IgD-negative memory B cell (primary cell): Measurements from ENCODE around the gene EPDR1. TPM values are rescaled to one million over a fixed set of nuclear protein-coding genes. Genes with fewer than 3 reads are reported as not detected.
A peak's percentile ranks its signal among the peaks of the same experiment; 100 is the strongest.

Experiments used
- H3K27ac Mint-ChIP-seq, 3 donors: one replicate each; pipeline ENCODE4 v1.8.0; 2020 to 2022; ENCODE audit warnings: mild to moderate bottlenecking in 3 of 3, mixed read lengths in 3 of 3, moderate library complexity in 1 of 3
- H3K27me3 Mint-ChIP-seq: one replicate; pipeline ENCODE4 v1.8.0; 2021; ENCODE audit warnings: mixed read lengths
- H3K36me3 Mint-ChIP-seq: one replicate; pipeline ENCODE4 v1.8.0; 2020; ENCODE audit warnings: mild to moderate bottlenecking, mixed read lengths
- H3K4me1 Mint-ChIP-seq, 3 donors: one replicate each; pipeline ENCODE4 v1.8.0; 2020 to 2022; ENCODE audit warnings: mixed read lengths in 3 of 3, mild to moderate bottlenecking in 1 of 3
- H3K4me3 Mint-ChIP-seq, 4 donors: one replicate each; pipeline ENCODE4 v1.8.0; 2020 to 2022; ENCODE audit warnings: mild to moderate bottlenecking in 4 of 4, mixed read lengths in 4 of 4, moderate library complexity in 3 of 4
- H3K9me3 Mint-ChIP-seq, 3 donors: one replicate each; pipeline ENCODE4 v1.8.0; 2020 to 2021; ENCODE audit warnings: mixed read lengths in 3 of 3, mild to moderate bottlenecking in 1 of 3
- polyA plus RNA-seq: library from polyadenylated mRNA; unstranded; fragments of 300-500 nt; fragmentation: Illumina TruSeq; gene quantifications from one replicate; pipeline ENCODE4 v1.2.3, GENCODE V29; 2021

Gene EPDR1
- polyA plus RNA-seq, 1 donor from 2014 or later = 0.63 TPM

DNA sequence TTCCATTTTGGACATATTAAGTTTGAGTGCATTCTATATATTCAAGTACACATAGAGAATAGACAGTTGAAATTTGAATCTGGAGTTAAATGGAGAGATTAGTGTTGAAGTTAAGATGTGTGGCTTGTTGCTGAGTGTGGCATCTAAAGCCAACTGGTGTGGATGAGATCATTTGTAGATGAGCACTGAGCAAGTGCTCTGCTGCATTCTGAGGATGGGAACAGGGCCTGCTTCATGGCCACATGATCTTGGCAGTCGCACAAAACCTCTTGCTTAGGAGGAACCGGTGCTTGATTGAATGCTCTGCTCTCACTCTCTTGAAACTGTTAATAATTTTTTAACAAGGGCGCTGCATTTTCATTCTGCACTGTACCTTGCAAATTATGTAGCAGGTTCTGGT is 62.0 kb downstream of the EPDR1 start:
- Mint-ChIP-seq H3K36me3 (no peaks in the 10 kb centered on the region), H3K27me3 (no peaks in the 10 kb centered on the region), H3K4me1 (no peaks in the 10 kb centered on the region), H3K4me3 (no peak overlapping the region), H3K9me3 (no peaks in the 10 kb centered on the region), H3K27ac (no peak overlapping the region)

DNA sequence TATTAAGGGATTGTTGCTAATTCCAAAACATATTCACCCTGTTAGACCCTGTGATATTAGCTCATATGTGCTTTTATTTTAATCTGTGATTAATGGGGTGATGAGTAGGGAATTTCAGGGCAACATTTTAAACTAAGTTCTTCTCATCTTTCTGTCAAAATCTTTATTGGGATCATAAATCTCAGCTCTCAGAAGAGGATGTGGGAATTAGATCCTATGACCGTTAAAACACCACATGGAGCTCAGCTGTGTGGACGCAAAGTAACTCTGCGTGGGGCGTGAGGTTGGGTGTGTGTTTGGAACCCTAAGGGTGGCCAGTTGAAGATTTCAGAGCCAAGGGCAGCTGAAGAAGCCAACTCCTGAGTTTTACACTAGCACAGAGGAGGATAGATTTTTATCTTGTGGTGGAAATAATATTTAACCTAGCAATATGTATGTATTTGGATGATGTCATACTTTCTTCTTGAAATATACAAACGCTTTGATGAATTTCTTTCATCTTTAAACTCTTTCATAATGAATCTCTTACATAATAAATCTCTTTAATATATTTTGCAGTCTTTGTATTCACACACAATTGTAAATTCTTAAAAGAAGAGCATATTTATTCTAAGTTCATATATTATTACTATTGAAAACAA is 64.4 kb downstream of the EPDR1 start:
- H3K4me1 Mint-ChIP-seq = no peaks in the 10 kb centered on the region
- H3K9me3 Mint-ChIP-seq = no peaks in the 10 kb centered on the region
- H3K27ac Mint-ChIP-seq = no peak overlapping the region
- no peak overlapping the region for H3K4me3 Mint-ChIP-seq
- no peaks in the 10 kb centered on the region for H3K36me3 Mint-ChIP-seq
- H3K27me3 Mint-ChIP-seq = no peaks in the 10 kb centered on the region

DNA sequence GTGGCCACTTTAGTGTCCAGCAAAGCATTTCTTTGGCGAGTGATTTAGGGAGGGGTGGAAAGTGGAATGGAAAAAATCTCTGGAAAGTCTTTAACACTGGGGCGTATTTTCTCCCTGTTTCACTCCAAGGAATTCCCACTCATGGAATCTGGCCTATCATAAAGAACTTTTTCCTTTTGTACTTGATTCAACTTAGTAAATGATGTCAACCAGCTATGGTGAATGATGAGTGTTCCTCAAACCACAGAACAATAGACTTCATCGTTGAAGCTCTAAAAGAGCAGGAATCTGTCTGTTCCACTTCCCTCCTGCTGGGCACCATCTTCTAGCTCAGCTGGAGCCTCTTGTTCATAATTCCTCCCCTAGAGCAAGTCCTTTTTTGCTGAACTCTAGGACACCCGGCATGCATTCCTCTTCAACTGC is 66.5 kb downstream of the EPDR1 start:
- Mint-ChIP-seq H3K9me3 (no peaks in the 10 kb centered on the region), H3K27me3 (no peaks in the 10 kb centered on the region), H3K4me1 (peaks cover 0 to 1% (median 0%) of the 10 kb centered on the region in 3 donors), H3K36me3 (no peaks in the 10 kb centered on the region), H3K27ac (no peak overlapping the region), H3K4me3 (no peak overlapping the region)

DNA sequence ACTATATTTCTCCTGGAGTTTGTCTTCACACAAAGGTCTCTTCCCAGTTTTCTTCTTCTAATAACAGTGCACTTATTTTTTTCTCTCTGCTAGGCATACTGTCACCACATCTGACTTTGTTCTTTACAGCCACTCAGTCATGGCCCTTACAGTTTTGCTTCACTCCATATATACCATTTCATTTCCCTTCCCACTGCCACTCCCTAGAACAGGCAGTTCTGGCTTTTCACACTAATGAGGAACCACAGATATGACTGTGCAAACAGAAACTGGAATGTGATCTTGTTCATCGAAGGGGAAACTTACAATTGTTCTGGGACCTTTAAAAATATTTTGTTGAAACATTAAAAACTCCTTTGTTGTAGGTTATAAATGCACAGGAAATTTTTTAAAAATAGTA is 67.3 kb downstream of the EPDR1 start:
- H3K36me3 Mint-ChIP-seq = peaks cover 2% of the 10 kb centered on the region
- H3K27ac Mint-ChIP-seq = peak overlapping the region in 1 of 3 donors; percentile 8
- no peak overlapping the region for H3K4me3 Mint-ChIP-seq
- no peaks in the 10 kb centered on the region for H3K27me3 Mint-ChIP-seq
- H3K4me1 Mint-ChIP-seq = peaks cover 0 to 1% (median 0%) of the 10 kb centered on the region in 3 donors
- no peaks in the 10 kb centered on the region for H3K9me3 Mint-ChIP-seq

DNA sequence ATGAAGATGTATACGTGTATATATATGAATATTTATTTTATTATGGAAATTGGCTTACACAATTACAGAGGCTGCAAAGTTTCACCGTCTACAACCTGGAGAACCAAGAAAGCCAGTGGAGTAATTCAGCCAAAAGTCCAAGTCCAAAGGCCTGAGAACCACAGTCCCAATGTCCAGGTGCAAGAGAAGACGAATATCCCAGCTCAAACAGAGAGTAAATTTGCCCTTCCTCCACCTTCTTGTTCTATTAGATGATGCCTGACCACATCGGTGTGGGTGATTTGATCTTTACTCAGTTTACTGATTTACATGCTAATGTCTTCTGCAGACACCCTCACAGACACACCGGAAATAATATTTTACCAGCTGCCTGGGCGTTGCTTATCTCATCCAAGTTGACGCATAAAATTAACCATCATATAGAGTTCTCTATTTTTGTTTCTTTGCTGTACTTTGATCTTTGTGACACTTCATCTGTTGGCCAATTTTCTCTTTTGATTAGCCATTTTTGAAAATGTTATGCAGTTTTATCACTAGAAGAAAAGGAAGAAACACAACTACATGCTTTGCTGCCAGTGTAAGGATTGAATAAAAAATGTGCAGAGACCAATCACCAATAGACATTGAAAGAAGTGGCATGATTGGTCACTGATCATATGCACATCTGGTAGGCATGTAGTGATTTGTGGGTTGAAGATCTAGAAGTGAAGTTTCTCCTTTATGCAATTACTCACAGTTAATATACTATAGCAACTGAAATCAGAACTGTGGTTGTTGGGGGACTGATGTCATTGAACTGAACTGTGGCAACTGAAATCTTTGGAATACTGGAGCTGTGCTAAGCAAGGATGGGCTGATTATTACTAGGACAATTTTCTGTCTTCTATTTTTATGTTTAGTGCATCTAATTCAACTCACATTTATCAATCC is 68.5 kb downstream of the EPDR1 start:
- Mint-ChIP-seq H3K27ac (no peak overlapping the region), H3K27me3 (no peaks in the 10 kb centered on the region), H3K9me3 (no peaks in the 10 kb centered on the region), H3K4me1 (peaks cover 0 to 1% (median 0%) of the 10 kb centered on the region in 3 donors), H3K4me3 (no peak overlapping the region), H3K36me3 (peaks cover 2% of the 10 kb centered on the region)

DNA sequence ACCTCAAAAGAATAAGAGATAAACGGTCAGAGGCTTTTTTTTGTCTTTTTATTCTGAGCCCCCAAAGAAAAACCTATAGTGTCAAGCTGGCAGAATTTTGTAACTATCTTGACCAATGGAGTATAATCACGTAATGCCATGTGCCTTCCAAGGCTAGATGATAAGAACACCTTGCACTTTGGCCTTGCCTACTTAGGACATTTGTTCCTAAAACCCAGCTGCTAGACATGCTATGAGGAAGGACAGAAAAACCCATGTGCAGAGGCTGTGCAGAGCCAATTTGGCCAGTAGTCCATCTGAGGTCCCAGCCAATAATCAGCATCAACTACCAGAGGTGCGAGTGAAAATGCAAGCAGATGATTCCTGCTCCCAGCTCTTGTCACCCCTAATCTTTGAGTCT is 69.9 kb downstream of the EPDR1 start:
- Mint-ChIP-seq H3K36me3 (peaks cover 2% of the 10 kb centered on the region), H3K9me3 (no peaks in the 10 kb centered on the region), H3K27ac (no peak overlapping the region), H3K4me3 (no peak overlapping the region), H3K4me1 (peaks cover 0 to 1% (median 0%) of the 10 kb centered on the region in 3 donors), H3K27me3 (no peaks in the 10 kb centered on the region)

DNA sequence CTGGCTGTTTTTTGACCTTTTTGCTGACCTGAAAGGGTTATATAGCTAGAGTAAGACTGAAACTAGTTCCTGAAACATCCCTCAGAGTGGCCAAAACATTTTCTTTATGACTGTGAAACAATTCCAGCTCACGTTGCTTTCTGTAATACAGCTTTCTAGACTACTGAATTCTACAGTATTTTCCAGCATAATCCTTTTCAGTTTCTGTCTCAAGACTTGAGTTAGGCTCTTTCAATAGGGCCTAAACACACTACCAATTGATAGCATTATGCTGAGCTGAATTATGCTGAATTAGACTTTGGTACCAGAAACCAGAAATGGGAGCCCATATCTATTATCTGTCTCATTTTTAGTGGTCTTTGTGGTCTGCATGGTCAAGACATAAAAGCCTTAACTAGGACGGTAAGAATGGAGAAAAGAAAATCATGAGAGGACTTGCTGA is 72.6 kb downstream of the EPDR1 start:
- H3K27ac Mint-ChIP-seq = no peak overlapping the region
- peaks cover 2% of the 10 kb centered on the region for H3K36me3 Mint-ChIP-seq
- H3K4me1 Mint-ChIP-seq = peaks cover 0 to 1% (median 0%) of the 10 kb centered on the region in 3 donors
- no peak overlapping the region for H3K4me3 Mint-ChIP-seq
- H3K9me3 Mint-ChIP-seq = peaks cover 0 to 8% (median 0%) of the 10 kb centered on the region in 3 donors
- H3K27me3 Mint-ChIP-seq = no peaks in the 10 kb centered on the region

DNA sequence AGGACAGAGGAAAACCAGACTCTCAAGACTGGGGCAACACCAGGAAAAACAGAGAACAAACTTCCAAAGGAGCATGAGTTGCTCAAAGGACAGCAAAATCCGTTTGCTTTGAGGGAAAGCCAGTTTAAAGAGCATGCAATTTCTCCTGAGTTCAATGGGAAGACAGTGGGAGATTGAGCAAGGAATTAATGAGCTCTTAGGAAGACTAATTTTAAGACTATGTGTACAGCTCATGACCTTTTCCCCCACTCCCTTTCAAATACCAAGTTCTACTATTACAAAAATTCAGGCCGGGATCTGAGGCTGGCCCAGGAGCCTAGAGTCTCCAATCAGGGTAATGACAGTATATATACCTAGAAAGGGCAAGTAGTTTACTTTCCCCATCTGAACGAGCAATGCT is 79.2 kb downstream of the EPDR1 start:
- H3K4me1 Mint-ChIP-seq = no peaks in the 10 kb centered on the region
- H3K27me3 Mint-ChIP-seq = peaks cover 7% of the 10 kb centered on the region
- no peaks in the 10 kb centered on the region for H3K36me3 Mint-ChIP-seq
- no peak overlapping the region for H3K27ac Mint-ChIP-seq
- H3K4me3 Mint-ChIP-seq = no peak overlapping the region
- peaks cover 0 to 8% (median 0%) of the 10 kb centered on the region in 3 donors for H3K9me3 Mint-ChIP-seq

DNA sequence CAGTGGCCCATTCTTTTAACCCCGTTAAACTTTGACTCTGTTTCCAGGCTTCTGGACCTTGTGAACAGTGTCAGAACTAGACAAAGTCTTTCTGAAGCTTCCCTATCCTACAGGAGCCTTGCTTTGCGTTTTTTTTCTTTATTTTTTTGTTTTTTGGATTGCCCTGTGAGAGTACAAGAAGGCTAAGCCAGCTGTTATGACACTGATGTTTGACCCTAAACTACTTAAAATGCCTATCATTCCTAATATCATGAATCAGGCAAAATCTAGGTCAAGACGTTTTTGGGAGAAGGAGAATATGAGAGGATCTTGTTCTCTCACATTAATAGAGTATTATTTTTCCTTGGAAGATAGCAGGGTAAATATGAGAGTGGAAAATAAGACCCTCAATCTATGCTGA is 79.8 kb downstream of the EPDR1 start:
- Mint-ChIP-seq H3K4me3 (no peak overlapping the region), H3K27me3 (peaks cover 7% of the 10 kb centered on the region), H3K4me1 (no peaks in the 10 kb centered on the region), H3K27ac (no peak overlapping the region), H3K9me3 (peaks cover 0 to 8% (median 0%) of the 10 kb centered on the region in 3 donors), H3K36me3 (no peaks in the 10 kb centered on the region)

Other genes with a start within 250 kb of the EPDR1 start
- gene GPR141, start 236.9 kb upstream of the EPDR1 start, polyA plus RNA-seq = not detected
- not detected for gene NME8, start 72.0 kb upstream of the EPDR1 start, polyA plus RNA-seq
- not detected for gene SFRP4, start 3.8 kb upstream of the EPDR1 start, polyA plus RNA-seq